ENCODE results near the gene ZNF701.
"Not testable (repeated sequence)": the region's sequence is repeated elsewhere in the genome, so short reads cannot be mapped to it uniquely, and the experiment has no call there.

ZNF701 gene

DNA sequence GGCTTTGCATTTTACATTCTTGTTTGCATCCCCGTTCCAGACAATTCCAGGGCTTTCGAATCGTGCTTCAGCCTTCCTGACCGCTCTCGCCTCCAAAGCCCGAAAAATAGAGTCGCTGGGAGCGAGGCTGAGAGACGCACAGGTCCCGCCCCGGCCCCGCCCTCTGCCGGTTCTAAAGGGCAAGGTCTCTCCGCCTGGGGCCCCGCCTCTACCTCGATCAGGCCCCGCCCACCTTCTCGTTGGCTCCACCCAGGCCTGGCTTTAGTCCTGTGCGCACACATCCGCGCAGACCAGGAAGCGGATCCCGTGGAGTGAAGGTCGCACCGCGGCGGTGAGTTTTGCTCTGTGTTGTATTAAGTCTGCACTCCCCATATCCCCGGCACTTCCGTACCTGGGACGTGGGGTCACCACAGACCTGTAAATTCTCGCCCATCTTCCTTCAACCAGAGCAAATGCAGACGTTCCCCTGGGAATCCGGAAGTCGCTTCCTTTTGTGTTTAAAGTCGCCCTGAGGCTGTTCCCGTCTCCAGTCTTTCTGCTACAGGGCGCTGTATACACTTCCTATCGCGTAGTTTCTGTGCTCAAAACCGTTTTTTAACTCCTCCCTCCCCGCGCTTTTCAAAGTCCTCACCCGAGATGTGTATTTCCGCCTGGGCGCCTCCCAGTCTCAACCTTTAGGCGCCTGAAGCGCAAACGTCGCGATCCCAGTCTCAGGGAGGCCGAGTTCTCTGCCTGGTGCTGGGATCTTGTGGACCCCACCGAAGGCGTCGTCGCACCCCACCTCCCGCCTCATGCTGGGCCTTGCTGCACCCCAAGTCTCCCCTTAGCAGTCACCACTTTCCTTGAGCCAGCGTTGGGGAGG lies at the start of gene ZNF701:
TSS of gene ZNF701 (plus strand) at position 288 of the 862 bp plus-strand sequence. CDS start 3,861 bp downstream, outside the sequence.
- DNase-seq (ENCODE audit: low spot score), result peak; percentile 93

DNA sequence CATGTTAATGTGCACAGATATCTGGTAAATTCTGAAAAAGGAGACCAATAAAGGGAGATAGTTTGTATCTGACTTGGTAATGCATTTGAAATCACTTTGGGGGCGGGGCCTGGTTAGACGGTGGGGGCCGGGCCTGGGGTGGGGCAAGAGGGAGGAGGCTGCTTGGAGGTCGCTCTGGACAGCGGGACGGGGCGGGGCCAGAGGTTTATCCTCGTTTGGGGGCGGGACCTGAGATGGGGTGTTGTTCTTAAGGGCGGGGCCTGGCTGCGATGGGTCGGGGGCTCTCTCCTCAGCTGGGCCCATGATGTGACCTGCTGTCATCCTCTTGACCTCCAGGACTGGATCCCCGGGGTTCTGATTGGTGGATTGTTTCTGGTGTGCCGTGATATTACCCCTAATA lies 47.5 kb upstream of the ZNF701 start:
- no peak for DNase-seq (ENCODE audit: low spot score)

DNA sequence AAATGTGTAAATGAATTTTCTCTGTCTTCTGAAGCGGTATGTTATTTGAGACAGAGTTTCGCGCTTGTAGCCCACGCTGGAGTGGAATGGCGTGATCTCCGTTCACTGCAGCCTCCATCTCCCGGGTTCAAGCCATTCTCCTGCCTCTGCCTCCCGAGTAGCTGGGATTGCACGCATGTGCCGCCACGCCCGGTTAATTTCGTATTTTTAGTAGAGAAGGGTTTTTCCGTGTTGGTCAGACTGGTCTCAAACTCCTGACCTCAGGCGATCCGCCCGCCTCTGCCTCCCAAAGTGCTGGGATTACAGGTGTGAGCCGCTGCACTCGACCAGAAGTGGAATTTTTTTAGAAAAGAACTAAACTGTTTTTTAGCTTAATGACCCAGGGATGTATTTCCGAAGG lies 46.0 kb upstream of the ZNF701 start:
- no peak for DNase-seq (ENCODE audit: low spot score)

DNA sequence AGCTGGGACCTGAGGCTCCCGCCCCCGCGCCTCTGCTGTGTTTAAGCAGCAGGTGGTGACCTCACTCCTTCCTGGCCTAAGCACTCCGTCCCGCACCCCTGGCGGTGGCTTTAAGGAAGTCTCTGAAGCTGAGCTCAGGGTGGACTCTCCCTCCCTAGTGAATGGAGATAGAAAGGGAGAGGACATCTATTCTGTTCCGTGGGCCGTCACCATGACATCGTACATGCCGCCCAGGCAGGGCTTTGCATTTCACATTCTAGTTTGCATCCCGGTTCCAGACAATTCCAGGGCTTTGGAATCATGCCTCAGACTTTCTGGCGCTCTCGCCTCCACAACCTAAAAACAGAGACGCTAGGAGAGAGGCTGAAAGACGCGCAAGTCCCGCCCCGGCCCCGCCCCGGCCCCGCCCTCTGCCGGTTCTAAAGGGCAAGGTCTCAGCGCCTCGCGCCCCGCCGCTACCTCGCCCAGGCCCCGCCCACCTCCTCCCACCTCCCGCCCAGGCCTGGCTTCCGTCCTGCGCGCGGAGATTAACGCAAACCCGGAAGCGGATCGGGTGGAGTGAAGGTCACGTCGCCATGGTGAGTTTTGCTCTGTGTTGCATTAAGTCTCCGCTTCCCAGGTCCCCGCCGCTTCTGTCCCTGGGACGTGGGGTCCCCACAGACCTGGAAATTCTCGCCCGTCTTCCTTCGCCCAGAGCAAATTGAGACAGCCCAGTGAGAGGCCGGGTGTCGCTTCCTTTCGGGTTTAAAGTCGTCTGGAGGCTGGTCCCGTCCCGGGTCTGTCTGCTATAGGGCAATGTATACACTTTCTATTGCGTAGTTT lies 42.7 kb upstream of the ZNF701 start, which contains the start of gene ZNF808:
TSS of gene ZNF808 (plus strand) at position 535 of the 822 bp plus-strand sequence. CDS start 15,617 bp downstream, outside the sequence.
- peak; percentile 94 for DNase-seq (ENCODE audit: low spot score)

DNA sequence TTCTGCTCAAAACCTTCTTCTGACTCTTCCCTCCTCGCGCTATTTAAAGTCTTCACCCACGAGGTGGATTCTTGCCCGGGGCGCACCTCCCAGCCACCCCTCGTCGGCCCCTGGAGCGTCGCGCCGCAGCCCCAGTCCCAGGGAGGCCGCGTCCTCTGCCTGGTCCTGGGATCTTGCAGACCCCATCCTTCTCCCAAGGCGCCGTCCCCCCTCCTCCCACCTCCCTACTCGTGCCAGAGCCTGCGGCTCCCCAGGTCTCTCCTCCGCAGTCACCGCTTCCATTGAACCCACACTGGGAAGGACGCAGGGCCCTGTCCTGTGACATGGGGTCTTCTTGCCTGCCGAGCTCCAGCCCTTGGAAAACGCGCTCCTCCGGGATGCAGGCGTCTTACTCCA lies 42.1 kb upstream of the ZNF701 start:
- DNase-seq (ENCODE audit: low spot score), result peak; percentile 6

DNA sequence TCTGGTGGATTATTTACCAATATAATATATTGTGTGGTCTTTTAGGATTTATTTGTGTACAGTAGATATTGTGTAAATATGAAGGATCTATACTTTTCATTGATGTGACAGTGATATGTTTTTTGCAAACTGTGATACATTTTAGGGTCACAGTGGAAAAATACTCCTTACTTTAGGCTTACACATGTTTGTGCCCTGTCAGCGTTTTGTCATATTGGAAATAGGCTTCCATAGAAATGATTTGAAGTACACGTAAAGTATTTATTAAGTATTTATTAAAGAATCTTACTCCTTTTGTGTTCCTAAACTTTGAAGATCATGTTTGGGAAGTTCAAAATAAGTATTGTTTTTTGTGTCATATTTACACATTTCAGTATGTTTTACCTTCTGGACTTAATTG lies 37.6 kb upstream of the ZNF701 start:
- no peak for DNase-seq (ENCODE audit: low spot score)

DNA sequence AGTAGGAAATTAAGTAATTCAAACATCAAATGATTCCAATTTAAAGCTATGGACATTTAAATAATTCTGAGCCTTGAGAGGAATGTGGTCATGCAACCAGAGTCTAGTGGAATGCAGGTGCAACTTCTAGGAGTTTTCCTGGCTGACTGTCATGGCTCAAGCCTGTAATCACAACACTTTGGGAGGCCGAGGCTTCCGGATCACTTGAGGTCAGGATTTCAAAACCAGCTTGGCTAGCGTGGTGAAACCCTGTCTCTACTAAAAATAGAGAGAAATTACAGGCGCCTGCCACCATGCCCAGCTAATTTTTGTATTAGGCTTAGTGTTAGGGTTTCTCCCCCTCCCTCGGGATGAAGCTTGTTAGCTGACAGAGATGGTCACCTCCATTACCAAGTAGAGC lies 36.2 kb upstream of the ZNF701 start:
- no peak for DNase-seq (ENCODE audit: low spot score)

DNA sequence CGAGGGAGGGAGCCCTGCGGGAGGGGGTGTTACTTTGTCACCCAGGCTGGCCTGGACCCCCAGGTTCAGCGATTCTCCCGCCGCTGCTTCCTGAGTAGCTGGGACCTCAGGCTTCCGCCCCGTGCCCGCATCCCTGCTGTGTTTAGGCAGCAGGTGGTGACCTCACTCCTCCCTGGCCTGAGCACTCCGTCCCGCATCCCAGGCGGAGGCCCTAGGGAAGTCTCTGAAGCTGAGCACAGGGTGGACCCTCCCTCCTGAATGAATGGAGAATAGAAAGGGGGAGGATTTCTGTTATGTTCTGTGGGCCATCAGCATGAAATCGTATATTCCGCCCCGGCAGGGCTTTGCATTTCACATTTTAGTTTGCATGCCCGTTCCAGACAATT lies 34.7 kb upstream of the ZNF701 start:
- DNase-seq (ENCODE audit: low spot score), result not testable (repeated sequence)

DNA sequence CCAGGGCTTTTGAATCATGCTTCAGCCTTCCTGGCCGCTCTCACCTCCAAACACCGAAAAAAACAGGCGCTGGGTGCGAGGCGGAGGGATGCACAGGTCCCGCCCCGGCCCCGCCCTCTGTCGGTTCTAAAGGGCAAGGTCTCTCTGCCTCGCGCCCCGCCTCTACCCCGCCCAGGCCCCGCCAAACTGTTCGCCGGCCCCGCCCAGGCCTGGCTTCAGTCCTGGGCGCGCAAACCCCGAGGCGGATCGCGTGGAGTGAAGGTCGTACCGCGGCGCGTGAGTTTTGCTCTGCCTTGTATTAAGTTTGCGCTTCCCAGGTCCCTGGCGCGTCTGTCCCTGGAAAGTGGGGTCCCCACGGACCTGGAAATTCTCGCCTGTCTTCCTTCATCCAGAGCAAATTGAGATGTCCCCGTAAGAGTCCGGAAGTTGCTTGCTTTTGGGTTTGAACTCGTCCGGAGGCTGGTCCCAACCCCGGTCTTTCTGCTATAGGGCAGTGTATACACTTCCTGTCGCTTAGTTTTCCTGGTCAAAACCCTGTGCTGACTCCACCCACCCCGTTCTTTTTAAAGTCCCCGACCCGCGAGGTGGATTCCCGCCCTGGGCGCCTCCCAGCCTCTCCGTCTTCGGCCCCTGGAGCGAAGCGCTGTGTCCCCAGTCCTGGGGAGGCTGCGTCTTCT lies 34.2 kb upstream of the ZNF701 start:
- DNase-seq (ENCODE audit: low spot score), result peak; percentile 89

DNA sequence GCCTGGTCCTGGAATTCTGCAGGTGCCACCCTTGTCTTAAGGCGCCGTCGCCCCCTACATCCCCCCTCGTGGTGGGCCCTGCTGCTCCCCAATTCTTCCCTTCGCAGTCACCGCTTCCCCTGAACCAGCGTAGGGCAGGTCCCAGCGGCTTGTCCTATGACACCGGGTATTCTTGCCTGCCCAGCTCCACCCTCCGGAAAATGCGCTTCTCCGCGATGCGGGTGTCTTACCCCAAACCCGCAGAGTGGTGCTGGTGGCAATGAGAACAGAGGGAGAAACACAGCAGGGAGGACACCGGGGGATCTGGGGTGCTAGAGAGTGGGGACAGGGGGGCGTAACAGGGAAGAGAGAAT lies 33.7 kb upstream of the ZNF701 start:
- DNase-seq (ENCODE audit: low spot score), result peak; percentile 43

DNA sequence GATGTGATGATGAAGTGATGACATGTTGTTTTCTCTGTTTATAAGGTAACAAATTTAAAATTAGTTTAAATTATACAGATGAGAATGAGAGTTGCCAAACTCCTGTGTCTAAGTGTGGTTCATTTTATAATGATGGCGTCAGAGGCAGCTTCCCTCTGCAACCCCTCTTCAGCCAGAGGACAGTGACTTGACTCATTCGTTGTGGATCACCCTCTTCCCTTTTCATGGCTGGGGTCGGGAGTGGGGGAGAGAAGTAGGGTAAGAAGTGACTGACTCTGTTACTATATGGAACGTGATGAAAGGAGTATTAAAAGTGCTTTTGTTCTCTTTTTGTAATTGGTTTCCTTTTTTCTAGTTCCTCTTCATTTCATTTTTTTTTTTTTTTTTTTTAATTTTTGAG lies 31.3 kb upstream of the ZNF701 start:
- DNase-seq (ENCODE audit: low spot score), result not testable (repeated sequence)

DNA sequence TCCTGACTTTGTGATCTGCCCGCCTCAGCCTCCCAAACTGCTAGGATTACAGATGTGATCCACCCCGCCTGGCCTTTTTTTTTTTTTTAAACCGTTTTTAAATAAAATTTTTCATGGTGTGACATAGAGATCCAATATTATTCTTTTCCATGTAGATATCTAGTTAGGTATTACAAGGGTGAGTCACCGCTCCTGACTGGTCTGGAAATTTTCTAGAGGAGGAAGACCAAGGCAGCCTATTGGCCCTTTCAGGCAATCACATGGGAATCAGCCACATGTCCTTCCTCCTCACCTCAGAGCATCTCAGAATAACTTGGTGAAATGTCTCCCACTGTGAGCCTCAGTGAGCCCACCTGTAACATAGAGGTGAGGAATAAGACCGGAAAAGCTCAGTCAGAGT lies 28.9 kb upstream of the ZNF701 start:
- DNase-seq (ENCODE audit: low spot score), result not testable (repeated sequence)

DNA sequence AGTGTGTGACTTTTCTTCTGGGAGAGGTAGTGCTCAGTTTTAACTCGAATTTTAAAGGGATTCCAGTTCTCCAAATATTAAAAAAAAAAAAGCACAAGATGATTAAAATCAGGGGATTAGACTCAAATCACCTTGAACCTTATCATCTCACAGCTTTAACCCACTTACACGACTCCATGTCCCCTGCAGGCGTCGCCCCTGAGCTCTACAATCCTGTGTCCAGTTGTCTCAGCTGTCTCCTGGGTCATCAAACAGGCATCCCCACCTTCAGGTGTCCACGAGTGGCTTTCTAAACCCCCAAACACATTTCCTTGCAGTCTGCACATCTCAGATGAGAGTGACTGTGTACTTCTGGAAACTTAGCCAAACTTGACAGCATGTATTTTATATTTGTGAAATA lies 28.5 kb upstream of the ZNF701 start:
- DNase-seq (ENCODE audit: low spot score), result no peak

DNA sequence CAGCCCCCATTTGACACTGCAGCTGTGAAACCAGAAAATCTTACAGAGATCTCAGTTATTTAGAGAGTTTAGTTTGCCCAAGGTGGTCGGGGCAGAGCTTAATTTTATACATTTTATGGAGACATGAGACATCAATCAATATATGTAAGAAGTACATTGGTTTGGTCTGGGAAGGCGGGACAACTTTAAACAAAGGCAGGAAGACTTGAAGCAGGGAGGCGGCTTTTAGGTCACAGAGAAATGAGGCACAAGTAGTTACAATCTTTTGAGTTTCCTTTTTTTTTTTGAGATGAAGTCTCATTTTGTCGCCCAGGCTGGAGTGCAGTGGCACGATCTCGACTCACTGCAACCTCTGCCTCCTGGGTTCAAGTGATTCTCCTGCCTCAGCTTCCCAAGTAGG lies 27.5 kb upstream of the ZNF701 start:
- DNase-seq (ENCODE audit: low spot score), result not testable (repeated sequence)

DNA sequence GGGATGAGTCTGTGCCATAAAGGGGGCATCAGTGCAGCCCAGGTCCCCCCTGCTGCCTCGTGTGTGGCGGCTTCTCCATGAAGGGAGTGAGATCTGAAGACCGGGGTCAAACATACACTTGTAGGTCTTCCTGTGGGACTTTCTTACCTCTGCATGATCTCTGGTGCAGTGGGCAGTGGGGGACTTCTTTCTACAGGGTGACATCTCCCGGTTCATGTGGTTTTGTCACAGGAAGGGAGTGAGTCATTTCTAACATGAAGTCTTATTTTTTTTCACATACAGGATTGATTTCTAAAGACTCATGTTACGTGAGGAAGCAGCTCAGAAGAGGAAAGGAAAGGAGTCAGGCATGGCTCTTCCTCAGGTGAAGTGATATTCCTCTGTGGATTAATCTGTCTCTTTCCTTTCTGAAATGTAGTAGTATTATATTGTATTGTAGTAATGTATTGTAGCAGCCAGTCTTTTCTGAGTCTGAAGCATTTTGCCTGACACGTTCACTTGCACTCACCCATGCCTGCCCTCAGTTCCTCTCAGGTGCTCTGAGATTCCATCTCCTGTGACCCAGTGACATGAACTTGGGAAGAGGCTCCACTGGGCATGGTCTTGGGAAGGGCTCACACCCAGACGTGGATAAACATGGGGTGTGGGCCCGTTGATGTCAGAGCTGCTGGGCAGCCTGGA lies 27.0 kb upstream of the ZNF701 start:
- no peak for DNase-seq (ENCODE audit: low spot score)

DNA sequence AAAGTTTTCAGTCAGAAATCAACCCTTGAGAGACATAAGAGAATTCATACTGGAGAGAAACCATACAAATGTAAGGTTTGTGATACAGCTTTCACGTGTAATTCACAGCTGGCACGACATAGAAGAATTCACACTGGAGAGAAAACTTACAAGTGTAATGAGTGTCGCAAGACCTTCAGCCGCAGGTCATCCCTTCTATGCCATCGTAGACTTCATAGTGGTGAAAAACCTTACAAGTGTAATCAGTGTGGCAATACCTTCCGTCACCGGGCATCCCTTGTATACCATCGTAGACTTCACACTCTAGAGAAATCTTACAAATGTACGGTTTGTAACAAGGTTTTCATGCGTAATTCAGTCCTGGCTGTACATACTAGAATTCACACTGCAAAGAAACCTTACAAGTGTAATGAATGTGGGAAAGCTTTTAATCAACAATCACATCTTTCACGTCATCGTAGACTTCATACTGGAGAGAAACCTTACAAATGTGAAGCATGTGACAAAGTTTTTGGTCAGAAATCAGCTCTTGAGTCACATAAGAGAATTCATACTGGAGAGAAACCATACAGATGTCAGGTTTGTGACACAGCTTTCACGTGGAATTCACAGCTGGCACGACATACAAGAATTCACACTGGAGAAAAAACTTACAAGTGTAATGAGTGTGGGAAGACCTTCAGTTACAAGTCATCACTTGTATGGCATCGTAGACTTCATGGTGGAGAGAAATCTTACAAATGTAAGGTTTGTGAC lies 15.7 kb upstream of the ZNF701 start:
- DNase-seq (ENCODE audit: low spot score), result no peak

DNA sequence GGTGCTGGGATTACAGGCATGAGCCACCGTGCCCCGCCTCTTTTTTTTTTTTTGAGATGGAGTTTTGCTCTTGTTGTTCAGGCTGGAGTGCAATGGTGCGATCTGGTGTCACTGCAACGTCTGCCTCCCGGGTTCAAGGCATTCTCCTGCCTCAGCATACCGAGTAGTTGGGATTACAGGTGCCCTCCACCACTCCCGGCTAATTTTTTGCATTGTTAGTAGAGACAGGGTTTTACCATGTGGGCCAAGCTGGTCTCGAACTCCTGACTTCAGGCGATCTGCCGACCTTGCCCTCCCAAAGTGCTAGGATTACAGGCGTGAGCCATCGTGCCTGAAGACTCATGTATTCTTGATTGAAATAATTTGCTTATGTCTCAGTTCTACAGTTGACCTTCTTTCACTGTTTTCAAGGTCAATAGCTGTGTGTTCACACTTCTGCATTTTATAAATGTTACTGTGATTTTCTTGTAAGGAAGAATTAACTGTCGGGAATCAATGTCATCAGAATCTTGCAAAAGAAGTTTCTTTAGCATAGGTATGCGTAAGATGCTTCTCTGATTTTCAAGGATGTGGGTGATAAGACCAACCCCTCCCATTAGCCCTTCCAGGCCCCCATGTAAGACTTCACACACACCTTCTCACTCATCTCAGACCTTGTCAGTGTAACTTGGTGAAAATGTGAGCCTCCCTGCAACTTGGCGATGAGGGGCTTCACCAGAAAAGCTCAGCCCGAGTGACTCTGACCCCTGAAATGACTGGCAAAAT lies 12.7 kb upstream of the ZNF701 start:
- DNase-seq (ENCODE audit: low spot score), result no peak

DNA sequence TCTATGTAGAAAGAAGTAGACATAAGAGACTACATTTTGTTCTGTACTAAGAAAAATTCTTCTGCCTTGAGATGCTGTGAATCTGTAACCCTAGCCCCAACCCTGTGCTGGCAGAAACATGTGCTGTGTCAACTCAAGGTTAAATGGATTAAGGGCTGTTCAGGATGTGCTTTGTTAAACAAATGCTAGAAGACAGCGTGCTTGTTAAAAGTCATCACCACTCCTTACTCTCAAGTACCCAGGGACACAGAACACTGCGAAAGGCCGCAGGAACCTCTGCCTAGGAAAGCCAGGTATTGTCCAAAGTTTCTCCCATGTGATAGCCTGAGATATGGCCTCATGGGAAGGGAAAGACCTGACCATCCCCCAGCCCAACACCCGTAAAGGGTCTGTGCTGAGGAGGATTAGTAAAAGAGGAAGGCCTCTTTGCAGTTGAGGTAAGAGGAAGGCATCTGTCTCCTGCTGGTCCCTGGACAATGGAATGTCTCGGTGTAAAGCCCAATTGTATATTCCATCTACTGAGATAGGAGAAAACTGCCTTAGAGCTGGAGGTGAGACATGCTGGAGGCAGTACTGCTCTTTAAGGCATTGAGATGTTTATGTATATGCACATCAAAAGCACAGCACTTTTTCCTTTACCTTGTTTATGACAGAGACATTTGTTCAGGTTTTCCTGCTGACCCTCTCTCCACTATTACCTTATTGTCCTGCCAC lies 11.2 kb upstream of the ZNF701 start:
- not testable (repeated sequence) for DNase-seq (ENCODE audit: low spot score)

DNA sequence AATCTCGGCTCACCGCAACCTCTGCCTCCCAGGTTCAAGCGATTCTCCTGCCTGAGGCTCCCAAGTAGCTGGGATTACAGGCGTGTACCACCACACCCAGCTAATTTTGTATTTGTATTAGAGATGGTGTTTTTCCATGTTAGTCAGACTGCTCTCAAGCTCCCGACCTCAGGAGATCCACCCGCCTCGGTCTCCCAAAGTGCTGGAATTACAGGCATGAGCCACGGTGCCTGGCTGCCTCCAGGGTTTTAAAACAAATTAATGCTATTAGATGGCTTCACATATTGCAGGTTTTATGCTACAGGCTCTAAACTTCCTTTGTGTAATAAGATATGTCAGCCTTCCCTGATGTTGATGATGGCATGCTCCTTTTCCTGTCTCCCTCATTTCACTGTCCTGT lies 8.5 kb upstream of the ZNF701 start:
- not testable (repeated sequence) for DNase-seq (ENCODE audit: low spot score)

DNA sequence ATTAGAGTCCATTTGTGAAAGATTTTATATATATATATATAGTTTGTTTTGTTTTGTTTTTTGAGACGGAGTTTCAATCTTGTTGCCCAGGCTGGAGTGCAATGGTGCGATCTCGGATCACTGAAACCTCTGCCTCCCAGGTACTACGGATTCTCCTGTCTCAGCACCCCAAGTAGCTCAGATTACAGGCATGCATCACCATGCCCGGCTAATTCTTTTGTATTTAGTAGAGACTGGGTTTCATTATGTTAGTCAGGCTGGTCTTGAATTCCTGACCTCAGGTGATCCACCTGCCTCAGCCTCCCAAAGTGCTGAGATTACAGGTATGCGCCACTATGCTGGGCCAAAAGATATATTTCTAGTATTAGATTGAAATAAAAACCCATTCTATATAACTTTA lies 4.0 kb upstream of the ZNF701 start:
- no peak for DNase-seq (ENCODE audit: low spot score)
